Measurements from ENCODE around the gene AGPAT3.

The AGPAT3 gene

GRCh38 chr21:43834146-43834905 lies 30.7 kb upstream of the AGPAT3 start (continued):
- no peak for TF ChIP-seq PRDM10 (tag by site-specific recombination; IDR thresholded peaks at IDR 0.05)
- TF ChIP-seq REPIN1 (tag by site-specific recombination; IDR thresholded peaks at IDR 0.05; ENCODE audit: low read depth), result no peak
- TF ChIP-seq ZBTB6 (tag by site-specific recombination; IDR thresholded peaks at IDR 0.05), result no peak
- no peak for TF ChIP-seq ZBTB7A (tag by site-specific recombination; IDR thresholded peaks at IDR 0.05; ENCODE audit: low read depth)
- no peak for TF ChIP-seq ZNF266 (tag by site-specific recombination; IDR thresholded peaks at IDR 0.05; ENCODE audit: low read depth)
- TF ChIP-seq ZBTB44 (tag by site-specific recombination; IDR thresholded peaks at IDR 0.05), result no peak
- no peak for TF ChIP-seq ZNF791 (tag by site-specific recombination; IDR thresholded peaks at IDR 0.05)

- TF ChIP-seq ZSCAN23 (tag by site-specific recombination; IDR thresholded peaks at IDR 0.05), result no peak
- TF ChIP-seq ZNF555 (tag by site-specific recombination; conservative IDR thresholded peaks at IDR 0.05), result no peak
- no peak for TF ChIP-seq ZNF560 (tag by site-specific recombination; IDR thresholded peaks at IDR 0.05; ENCODE audit: borderline replicate concordance)
- TF ChIP-seq MZF1 (tag by site-specific recombination; IDR thresholded peaks at IDR 0.05; ENCODE audit: borderline replicate concordance), result no peak
- no peak for TF ChIP-seq ZNF513 (tag by site-specific recombination; IDR thresholded peaks at IDR 0.05)
- TF ChIP-seq ZNF404 (tag by site-specific recombination; IDR thresholded peaks at IDR 0.05), result no peak
- TF ChIP-seq PRDM6 (tag by site-specific recombination; IDR thresholded peaks at IDR 0.05), result no peak
- TF ChIP-seq ZNF211 (tag by site-specific recombination; IDR thresholded peaks at IDR 0.05; ENCODE audit: low read depth), result no peak
- TF ChIP-seq ZNF26 (tag by site-specific recombination; IDR thresholded peaks at IDR 0.05), result no peak
- TF ChIP-seq ZNF132 (tag by site-specific recombination; IDR thresholded peaks at IDR 0.05; ENCODE audit: borderline replicate concordance), result no peak
- no peak for TF ChIP-seq ZNF571 (tag by site-specific recombination; IDR thresholded peaks at IDR 0.05)
- no peak for TF ChIP-seq ZNF112 (tag by site-specific recombination; IDR thresholded peaks at IDR 0.05)
- no peak for TF ChIP-seq ZBTB21 (tag by site-specific recombination; IDR thresholded peaks at IDR 0.05)
- TF ChIP-seq ZNF677 (tag by site-specific recombination; IDR thresholded peaks at IDR 0.05), result no peak
- TF ChIP-seq ZNF302 (tag by site-specific recombination; IDR thresholded peaks at IDR 0.05; ENCODE audit: low read depth), result no peak
- no peak overlapping the region for H3K27ac ChIP-seq (ENCODE audit: extremely low read depth, low read depth, low read length)
Observed at GRCh38 chr21:43835050-43835449, 30.0 kb upstream of the AGPAT3 start.

More at GRCh38 chr21:43835050-43835449, 30.0 kb upstream of the AGPAT3 start:
- CTCF ChIA-PET, result no interaction called here
- Histone ChIP-seq H3K4me1 (ENCODE audit: control insufficient read depth, insufficient read depth, low read length) (no peaks in the 10 kb centered on the region), H3K9me3 (ENCODE audit: control insufficient read depth, insufficient read depth, low read depth, low read length) (no peaks in the 10 kb centered on the region), H3K4me3 (ENCODE audit: low read depth, low read length) (no peak overlapping the region), H3K36me3 (ENCODE audit: control insufficient read depth in 2 of 2, insufficient read depth in 1 of 2, low read length in 2 of 2) (no peaks in the 10 kb centered on the region)
- POLR2A ChIA-PET, result no interaction called here
